HG03442 (cell line): ENCODE data around the gene AGBL4.
"Not testable (repeated sequence)": the region's sequence is repeated elsewhere in the genome, so short reads cannot be mapped to it uniquely, and the experiment has no call there.

Experiments used
- ATAC-seq: cut with Tn5 transposase; IDR thresholded peaks from one replicate; pipeline ENCODE4 v1.9.1; 2021; ENCODE audit warnings: mild to moderate bottlenecking, moderate library complexity; ENCODE audit not compliant: unreplicated experiment

The AGBL4 gene

DNA sequence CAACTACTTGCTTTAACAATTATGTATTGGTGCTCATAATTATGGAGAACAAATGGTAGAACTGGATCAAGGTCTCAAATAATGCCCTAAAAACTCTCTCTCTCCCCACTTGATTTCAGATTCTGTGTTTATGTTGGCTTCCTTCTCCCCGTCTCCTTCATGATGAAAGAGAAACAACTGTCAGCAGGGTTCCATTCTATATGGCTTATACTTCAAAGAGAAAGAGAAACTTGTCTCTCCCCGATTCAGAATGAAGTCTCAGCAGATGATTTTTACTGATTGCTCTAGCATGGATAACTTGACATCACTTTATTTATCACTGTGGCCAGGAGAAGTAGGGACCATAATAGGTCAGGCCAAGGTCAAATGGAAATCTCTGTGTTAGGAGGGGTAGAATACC is 575.6 kb downstream of the AGBL4 start:
- ATAC-seq: no peak

DNA sequence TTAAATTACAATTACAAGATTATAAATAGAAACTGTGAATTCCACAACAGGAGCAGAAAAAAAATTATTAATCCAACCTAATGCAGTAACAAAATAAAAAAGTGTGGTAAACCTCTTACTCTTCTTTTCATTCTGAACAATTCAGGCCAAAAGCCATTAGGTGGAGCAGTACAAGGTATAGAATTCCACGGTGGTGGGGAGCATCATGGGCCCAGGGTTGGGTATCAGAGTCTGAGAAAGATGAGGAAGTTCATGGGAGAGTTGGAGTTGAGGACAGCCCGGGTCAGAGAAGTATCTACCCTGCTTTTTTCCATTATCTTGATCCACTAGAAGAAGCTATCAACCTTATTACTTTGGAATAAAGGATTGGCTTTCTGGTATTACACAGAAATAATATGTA is 586.9 kb downstream of the AGBL4 start:
- no peak for ATAC-seq

DNA sequence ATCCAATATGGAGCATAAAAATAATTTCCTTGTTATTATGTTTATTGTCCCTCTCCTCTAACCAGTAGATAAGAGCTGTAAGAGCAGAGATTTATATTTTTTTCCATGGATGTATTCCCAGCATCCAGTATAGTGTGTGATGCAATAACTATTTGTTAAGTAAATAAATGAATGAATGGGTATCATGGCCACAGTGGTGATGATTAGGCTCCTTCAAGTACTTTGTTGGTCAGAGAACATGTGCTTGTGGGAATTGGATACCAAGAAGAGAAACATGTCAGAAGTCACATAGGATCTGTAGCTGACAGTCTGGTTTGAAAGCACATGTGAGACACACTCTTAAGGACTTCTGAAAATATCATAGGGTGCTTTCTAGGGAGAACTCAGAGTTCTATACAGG is 588.5 kb downstream of the AGBL4 start:
- ATAC-seq: no peak

DNA sequence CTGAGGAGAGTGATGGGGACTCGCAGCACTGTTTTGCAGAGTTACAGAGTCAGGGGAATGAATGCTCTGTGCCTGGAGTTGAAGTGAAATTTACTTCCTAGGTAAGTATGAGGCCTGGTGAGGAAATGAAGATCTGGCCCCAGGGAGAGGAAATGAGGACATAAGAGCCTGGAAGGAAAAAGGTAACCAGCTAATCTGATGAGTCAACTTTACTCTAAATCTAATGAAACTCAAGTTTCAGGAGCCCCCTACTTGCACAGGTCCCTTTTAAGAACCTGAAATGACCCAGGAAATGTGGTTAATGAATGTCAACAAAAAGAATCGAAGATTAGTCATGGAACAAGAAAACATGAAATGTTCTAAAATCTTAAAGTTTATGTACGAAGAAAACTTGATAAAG is 599.0 kb downstream of the AGBL4 start:
- no peak for ATAC-seq

- no peak for ATAC-seq
Measured at GRCh38 chr1:49416758-49417157, 607.0 kb downstream of the AGBL4 start.

DNA sequence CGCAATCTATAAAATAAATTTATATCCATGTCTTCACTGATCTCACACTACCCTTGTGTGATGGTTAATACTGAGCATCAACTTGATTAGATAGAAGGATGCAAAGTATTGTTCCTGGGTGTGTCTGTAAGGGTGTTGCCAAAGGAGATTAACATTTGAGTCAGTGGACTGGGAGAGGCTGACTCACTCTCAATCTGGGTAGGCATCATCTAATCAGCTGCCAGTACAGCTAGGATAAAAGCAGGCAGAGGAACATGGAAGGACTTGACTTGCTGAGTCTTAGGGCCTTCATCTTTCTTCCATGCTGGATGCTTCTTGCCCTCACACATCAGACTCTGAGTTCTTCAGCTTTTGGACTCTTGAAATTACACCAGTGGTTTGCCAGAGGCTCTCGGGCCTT is 615.4 kb downstream of the AGBL4 start:
- ATAC-seq: no peak

GRCh38 chr1:49397086-49397485 is 626.7 kb downstream of the AGBL4 start:
- ATAC-seq: no peak

GRCh38 chr1:49394200-49394599 is 629.6 kb downstream of the AGBL4 start:
- no peak for ATAC-seq

- no peak for ATAC-seq
Measured at GRCh38 chr1:49389699-49390098, 634.1 kb downstream of the AGBL4 start.

DNA sequence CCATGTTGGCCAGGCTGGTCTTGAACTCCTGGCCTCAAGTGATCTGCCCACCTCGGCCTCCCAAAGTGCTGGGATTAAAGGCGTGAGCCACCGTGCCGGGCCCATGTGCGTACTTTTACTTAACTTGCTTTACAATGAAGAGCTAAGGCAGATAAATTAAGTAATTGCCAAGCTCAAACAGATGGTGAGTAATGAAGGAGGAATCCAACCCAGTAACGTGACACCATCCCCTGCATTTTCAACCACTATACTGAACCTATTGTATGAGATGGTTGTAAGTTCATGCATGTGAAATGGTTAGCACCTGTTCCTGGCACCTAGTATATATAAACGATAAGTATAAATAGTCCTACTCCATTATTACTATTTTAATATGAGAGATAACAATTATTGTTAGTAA is 659.1 kb downstream of the AGBL4 start:
- no peak for ATAC-seq

DNA sequence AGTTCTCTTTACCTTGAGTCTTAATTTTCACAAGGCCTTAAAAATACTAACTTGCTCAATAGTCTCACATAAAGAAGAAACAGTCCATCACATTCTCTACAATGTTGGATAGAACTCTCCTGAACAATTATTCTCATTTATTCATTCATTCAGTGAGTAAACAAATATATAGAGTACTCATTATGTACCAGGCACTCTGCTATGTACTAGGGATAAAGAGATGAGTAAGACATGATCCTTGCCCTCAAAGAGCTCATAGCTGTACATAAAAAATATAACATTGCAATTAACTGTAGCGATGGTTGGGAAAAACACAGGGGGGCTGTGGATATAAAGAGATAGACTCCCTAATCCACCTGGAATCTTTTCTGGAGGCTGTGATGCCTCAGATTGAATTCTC is 660.1 kb downstream of the AGBL4 start:
- no peak for ATAC-seq

DNA sequence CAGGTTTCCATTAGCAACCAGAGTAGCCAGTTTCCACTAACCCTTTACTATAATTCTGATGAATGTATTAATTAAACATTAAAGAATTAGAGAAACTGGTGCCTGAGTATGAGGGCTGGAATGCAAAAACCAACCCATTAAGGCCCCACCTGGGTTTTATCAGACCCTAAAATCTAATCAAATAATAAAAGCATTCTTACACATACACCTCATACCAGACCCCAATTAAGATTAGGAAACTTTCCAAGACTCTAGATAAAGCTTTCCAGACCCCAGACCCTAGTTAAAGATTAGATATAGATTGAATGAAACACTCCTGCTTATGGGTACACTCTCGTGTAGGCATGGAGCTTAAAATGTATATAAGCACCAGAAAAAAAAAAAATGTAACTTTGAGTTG is 665.7 kb downstream of the AGBL4 start:
- no peak for ATAC-seq

DNA sequence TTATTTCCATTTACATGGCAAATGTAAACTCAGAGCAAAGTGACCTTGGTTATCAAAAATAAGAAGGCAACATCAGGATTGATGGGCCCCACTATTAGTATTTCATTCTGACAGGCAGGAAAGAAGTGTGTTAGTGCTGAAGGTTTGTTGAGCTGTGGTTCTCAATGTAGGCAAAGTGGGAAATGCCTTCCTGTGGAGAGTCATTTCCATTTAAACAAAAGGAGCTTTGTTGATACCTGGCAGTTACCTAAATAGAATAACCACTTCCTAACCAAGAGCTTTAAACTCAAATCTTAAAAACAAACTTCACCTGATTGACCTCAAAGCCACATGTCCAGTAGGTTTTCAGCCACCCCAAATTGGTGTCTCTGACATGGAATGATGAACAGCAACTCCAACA is 667.2 kb downstream of the AGBL4 start:
- no peak for ATAC-seq

- no peak for ATAC-seq
Measured at GRCh38 chr1:49351768-49352167, 672.0 kb downstream of the AGBL4 start.

GRCh38 chr1:49346767-49347349 is 676.9 kb downstream of the AGBL4 start:
- ATAC-seq: no peak

DNA sequence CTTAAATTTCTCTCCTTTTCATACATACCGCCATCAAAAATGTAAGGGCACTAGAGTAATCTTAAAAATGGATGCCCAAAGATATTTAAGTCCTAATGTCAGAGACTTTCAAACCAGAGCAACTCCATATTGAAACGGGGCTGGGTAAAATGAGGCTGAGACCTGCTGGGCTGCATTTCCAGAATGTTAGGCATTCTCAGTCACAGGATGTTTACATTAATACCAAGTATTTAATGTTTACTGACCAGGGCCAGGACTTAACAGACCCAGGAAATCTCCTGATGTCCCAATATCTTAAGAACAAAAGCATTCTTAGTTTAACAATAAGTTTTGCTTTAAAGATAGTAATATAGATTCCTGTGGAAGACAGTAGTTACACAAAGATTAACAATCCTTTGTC is 683.2 kb downstream of the AGBL4 start:
- ATAC-seq: no peak

- ATAC-seq: no peak
Measured at GRCh38 chr1:49339043-49339442, 684.7 kb downstream of the AGBL4 start.

DNA sequence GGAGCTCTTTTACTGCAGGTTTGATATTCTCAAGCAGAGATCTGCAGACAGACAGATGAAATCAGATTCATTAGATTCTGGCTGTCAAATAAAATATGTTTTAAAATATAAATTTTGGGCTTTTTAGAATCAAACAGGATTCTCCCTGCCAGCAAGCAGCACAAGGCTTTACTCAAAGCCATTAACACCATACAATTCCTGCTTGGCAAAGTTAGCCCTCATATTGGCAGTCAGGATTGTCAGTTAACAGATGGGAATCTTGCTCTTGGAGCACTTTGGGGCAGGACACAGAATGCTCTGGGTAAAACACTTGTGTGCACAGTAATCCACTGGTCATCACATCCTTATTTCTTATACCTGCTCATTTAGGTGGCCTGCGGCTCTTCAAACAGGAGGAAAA is 686.5 kb downstream of the AGBL4 start:
- ATAC-seq: no peak

GRCh38 chr1:49333906-49334305 is 689.8 kb downstream of the AGBL4 start:
- ATAC-seq: no peak

DNA sequence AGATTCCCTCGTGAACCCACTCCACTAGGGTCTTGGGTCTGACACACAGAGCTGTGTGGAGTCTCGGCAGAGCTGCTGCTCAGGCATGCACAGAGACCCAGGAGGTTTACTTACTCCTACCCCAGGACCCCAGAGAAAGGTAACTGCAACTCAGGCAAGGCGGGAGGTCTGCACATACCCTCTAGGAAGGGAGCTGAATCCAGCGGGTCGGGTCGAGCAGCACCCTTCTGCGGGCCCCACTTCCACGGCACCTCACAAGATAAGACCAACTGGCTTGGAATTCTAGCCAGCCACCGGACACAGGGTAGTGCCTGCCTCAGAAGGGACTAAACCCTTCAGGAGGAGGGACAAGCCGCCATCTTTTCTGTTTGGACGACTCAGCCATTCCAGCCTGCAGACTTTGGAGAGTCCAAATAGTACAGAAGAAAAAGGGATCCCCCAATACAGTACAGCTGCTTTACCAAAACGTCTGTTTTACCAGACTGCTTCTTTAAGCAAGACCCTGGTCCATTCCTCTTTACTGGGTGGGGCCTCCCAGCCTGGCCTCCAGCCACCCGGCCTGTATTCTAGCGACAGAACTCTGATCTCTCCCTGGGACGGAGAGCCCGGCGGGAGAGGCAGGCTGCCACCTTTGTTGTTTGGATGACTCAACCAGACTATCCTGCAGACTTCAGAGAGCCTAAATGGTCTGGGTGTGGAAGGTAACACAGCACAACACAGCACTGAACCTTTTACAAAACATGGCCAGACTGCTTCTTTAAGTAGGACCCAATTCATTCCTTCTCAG is 692.5 kb downstream of the AGBL4 start:
- no peak for ATAC-seq

GRCh38 chr1:49323925-49324540 is 699.7 kb downstream of the AGBL4 start:
- no peak for ATAC-seq

DNA sequence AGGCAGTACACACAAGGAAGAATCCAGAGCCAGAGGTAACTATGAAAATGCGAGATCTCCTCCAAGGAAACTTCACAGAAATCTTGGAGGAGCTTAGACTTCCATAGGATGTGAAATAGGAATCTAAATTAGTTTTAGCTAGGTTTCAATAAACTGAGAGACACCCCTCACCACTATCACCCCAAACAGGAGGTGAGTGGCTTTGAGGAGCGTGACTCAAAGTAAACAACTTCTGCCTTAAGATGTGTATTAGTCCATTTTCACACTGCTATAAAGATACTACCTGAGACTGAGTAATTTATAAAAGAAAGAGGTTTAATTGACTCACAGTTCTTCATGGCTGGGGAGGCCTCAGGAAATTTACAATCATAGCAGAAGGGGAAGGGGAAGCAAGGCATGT is 703.3 kb downstream of the AGBL4 start:
- not testable (repeated sequence) for ATAC-seq
